Parathyroid adenoma (tissue), 2 donors: ENCODE results near the gene CDH12.

Source experiments
- H2AFZ ChIP-seq: fragments of 300-600 bp; sonication (generic); one replicate; pipeline ENCODE4 v1.7.0; 2017; ENCODE audit warnings: antibody characterized with exemption, mild to moderate bottlenecking
- H3K27ac ChIP-seq: fragments of 300-600 bp; sonication (generic); one replicate; pipeline ENCODE4 v1.7.0; 2017
- H3K27me3 ChIP-seq: fragments of 300-600 bp; sonication (generic); one replicate; pipeline ENCODE4 v1.7.0; 2017; ENCODE audit warnings: low read length; ENCODE audit not compliant: control insufficient read depth, insufficient read depth
- H3K36me3 ChIP-seq: fragments of 300-600 bp; sonication (generic); one replicate; pipeline ENCODE4 v1.7.0; 2017; ENCODE audit warnings: low read length; ENCODE audit not compliant: control insufficient read depth, insufficient read depth
- H3K4me1 ChIP-seq: fragments of 300-600 bp; sonication (generic); one replicate; pipeline ENCODE4 v1.7.0; 2017; ENCODE audit warnings: control low read depth
- H3K4me2 ChIP-seq: fragments of 300-600 bp; sonication (generic); one replicate; pipeline ENCODE4 v1.7.0; 2017; ENCODE audit warnings: low read length
- H3K4me3 ChIP-seq: fragments of 300-600 bp; sonication (generic); one replicate; pipeline ENCODE4 v1.7.0; 2017; ENCODE audit warnings: low read depth, low read length
- H3K79me2 ChIP-seq: fragments of 300-600 bp; sonication (generic); one replicate; pipeline ENCODE4 v1.7.0; 2017; ENCODE audit warnings: control low read depth
- H3K9ac ChIP-seq: fragments of 300-600 bp; sonication (generic); one replicate; pipeline ENCODE4 v1.7.0; 2017; ENCODE audit warnings: mild to moderate bottlenecking
- H3K9me3 ChIP-seq: fragments of 300-600 bp; sonication (generic); one replicate; pipeline ENCODE4 v1.7.0; 2017; ENCODE audit warnings: low read length; ENCODE audit not compliant: control insufficient read depth
- TF ChIP-seq, protein P1 (sequence below): fragments of 300-600 bp; sonication (generic); IDR thresholded peaks from one replicate; pipeline ENCODE4 v1.7.0; 2017; ENCODE audit warnings: antibody characterized with exemption, mild to moderate bottlenecking
- donor health status: primary hyperparathyroidism.

The CDH12 gene

DNA sequence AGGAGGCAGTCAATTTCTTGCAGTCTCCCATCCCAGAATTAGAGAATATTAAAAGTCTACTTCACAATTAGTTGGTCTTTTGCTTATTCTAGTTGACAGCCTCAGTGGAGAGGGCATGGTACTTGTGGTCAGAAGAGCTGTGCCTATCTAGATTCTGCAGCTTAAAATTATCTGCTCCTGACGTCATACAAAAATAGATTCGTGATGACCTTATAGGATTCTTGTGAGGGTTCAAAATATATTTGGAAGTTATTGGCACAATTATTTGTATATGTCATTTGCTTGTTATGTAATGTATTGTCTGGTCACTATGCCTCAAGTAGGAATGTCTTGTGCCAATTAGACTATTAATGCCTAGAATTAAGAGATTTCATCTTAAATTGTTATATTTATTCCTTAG lies 142.5 kb downstream of the CDH12 start:
- no peak overlapping the region for H3K27ac ChIP-seq
- no peaks in the 10 kb centered on the region for H3K79me2 ChIP-seq
- H2AFZ ChIP-seq: no peak overlapping the region
- no peak overlapping the region for H3K4me3 ChIP-seq
- no peaks in the 10 kb centered on the region for H3K9me3 ChIP-seq
- no peaks in the 10 kb centered on the region for H3K4me1 ChIP-seq
- H3K27me3 ChIP-seq: no peaks in the 10 kb centered on the region
- no peak overlapping the region for H3K9ac ChIP-seq
- no peaks in the 10 kb centered on the region for H3K36me3 ChIP-seq
- TF ChIP-seq, protein P1, sequence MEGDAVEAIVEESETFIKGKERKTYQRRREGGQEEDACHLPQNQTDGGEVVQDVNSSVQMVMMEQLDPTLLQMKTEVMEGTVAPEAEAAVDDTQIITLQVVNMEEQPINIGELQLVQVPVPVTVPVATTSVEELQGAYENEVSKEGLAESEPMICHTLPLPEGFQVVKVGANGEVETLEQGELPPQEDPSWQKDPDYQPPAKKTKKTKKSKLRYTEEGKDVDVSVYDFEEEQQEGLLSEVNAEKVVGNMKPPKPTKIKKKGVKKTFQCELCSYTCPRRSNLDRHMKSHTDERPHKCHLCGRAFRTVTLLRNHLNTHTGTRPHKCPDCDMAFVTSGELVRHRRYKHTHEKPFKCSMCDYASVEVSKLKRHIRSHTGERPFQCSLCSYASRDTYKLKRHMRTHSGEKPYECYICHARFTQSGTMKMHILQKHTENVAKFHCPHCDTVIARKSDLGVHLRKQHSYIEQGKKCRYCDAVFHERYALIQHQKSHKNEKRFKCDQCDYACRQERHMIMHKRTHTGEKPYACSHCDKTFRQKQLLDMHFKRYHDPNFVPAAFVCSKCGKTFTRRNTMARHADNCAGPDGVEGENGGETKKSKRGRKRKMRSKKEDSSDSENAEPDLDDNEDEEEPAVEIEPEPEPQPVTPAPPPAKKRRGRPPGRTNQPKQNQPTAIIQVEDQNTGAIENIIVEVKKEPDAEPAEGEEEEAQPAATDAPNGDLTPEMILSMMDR: no peak
- no peak overlapping the region for H3K4me2 ChIP-seq

DNA sequence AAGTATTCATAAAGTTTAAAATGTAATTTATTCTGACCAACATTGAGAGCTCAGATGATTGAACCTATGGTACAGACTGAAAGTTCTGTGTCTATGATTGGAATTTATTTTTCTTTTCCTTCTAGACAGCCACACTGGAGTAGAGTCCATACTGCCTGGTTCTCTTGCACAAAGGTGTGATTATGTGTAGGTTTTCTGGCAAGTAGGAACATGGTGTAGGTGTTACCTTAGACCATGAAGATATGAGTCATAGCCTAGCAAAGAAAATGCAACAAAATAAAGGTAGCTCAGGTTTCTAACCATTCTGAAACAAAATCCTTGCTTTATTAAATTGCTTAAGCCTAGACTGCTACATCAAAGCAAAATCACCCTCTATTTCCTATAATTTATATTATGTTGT lies 143.4 kb downstream of the CDH12 start:
- Histone ChIP-seq H3K79me2 (no peaks in the 10 kb centered on the region), H3K4me3 (no peak overlapping the region), H2AFZ (no peak overlapping the region), H3K4me1 (no peaks in the 10 kb centered on the region), H3K27me3 (no peaks in the 10 kb centered on the region), H3K27ac (no peak overlapping the region), H3K9me3 (no peaks in the 10 kb centered on the region), H3K36me3 (no peaks in the 10 kb centered on the region), H3K4me2 (no peak overlapping the region), H3K9ac (no peak overlapping the region)
- TF ChIP-seq, protein P1: no peak

DNA sequence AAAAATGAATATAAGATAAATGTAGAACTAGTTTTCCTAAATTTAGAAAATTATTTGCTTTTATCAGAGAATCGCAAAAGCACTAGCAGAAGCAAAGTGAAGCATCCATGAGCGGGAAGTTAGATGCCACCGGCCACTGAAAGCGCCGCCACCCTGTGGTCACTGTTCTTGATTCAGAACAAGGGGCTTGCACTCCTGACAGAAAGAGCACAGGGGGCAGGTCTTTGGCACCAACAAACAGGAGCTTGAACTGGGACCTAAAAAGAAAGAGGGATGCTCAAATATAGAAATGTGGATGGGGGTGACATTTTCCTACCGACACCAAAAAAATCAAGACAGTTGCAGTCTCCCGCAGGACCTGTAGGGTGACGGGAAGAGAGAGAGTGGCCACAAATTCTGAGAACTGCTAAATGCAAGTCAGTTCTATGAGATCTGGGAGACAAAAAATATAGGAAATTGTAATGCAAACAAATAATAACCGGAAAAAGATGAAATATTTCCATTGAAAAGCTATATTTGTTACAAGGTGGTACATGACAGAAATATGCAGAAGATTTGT lies 144.3 kb downstream of the CDH12 start:
- H3K4me1 ChIP-seq: no peaks in the 10 kb centered on the region
- H3K27me3 ChIP-seq: no peaks in the 10 kb centered on the region
- H3K79me2 ChIP-seq: no peaks in the 10 kb centered on the region
- no peak overlapping the region for H3K9ac ChIP-seq
- no peak overlapping the region for H3K4me2 ChIP-seq
- TF ChIP-seq, protein P1: no peak
- H3K36me3 ChIP-seq: no peaks in the 10 kb centered on the region
- no peaks in the 10 kb centered on the region for H3K9me3 ChIP-seq
- H2AFZ ChIP-seq: no peak overlapping the region
- H3K27ac ChIP-seq: no peak overlapping the region
- H3K4me3 ChIP-seq: no peak overlapping the region

DNA sequence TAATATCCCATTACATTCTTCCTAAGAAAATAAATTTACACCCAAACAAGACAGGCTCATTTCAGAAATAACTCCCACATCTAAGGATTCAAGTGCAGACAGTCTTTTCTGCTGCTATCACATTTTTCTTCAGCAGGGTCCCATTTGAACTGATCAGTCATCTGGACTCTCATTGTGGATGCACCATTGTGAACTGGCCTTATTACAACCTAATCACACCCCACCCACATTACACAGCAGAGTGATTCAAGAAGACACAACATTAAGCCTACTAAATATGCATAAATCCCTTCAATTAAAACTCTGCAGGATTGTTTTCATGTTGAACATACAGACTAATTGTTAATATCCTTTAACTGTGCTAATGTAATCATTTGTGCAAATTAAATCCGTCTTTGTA lies 146.2 kb downstream of the CDH12 start:
- no peaks in the 10 kb centered on the region for H3K4me1 ChIP-seq
- H3K4me3 ChIP-seq: no peak overlapping the region
- no peaks in the 10 kb centered on the region for H3K79me2 ChIP-seq
- H3K27me3 ChIP-seq: no peaks in the 10 kb centered on the region
- no peak overlapping the region for H3K4me2 ChIP-seq
- no peaks in the 10 kb centered on the region for H3K36me3 ChIP-seq
- H3K9me3 ChIP-seq: no peaks in the 10 kb centered on the region
- no peak overlapping the region for H3K27ac ChIP-seq
- H2AFZ ChIP-seq: no peak overlapping the region
- TF ChIP-seq, protein P1: no peak
- H3K9ac ChIP-seq: no peak overlapping the region

DNA sequence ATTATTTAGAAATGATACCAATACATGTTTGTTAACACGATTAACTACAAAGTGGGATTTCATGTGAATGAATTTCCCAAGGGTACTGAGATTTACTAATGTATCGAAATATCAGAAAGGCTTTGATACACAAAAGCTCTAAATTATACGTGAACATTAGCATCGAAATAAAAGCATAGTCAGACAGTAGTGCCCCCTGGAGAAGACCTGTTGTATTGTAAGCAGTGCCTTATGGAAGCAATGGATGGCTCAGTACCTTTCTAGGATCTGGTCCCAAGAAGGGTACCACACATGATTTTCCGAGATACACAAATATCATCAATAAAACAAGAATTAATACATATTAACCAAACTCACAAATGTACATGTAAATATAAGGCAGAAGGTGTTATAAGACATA lies 153.8 kb downstream of the CDH12 start:
- H3K36me3 ChIP-seq: no peaks in the 10 kb centered on the region
- H3K79me2 ChIP-seq: no peaks in the 10 kb centered on the region
- H3K4me1 ChIP-seq: no peaks in the 10 kb centered on the region
- H2AFZ ChIP-seq: no peak overlapping the region
- H3K4me3 ChIP-seq: no peak overlapping the region
- no peak overlapping the region for H3K9ac ChIP-seq
- no peaks in the 10 kb centered on the region for H3K9me3 ChIP-seq
- H3K4me2 ChIP-seq: no peak overlapping the region
- no peaks in the 10 kb centered on the region for H3K27me3 ChIP-seq
- TF ChIP-seq, protein P1: no peak
- no peak overlapping the region for H3K27ac ChIP-seq
